Inflammatory macrophage treated with lipopolysaccharide for 4 hours (primary cell): ENCODE results near the gene TPPP.
"Not testable (repeated sequence)": the region's sequence is repeated elsewhere in the genome, so short reads cannot be mapped to it uniquely, and the experiment has no call there.

Source experiments
- DNase-seq: peaks from one replicate; pipeline ENCODE4 v3.0.0-alpha.2; 2020

The TPPP gene

DNA sequence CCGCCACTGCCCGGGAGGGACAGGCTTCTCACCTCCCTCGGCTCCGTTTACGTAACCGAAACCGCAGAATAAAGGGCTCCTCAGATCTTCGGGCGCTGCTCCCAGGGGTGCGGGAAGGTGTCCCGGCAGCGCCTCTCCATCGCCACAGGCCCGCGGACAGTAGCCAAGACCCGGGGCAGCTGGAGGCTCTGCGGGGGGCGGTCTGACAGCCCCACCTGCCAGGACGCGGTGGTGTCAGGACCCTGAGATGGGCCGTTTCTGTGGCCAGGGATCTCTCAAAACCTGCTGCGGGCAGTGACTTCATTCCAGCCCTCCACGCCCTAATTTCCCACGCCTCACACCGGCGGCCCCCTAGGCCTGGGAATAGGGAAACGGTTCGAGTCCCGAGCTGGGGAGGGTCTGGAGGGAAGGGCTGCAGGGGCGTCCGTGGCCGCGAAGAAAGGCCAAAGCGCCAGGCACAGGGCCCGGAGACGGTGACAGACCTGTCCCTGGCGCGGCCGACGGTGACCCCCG, 567 bp downstream of the TPPP start:
- DNase-seq, result not testable (repeated sequence)

DNA sequence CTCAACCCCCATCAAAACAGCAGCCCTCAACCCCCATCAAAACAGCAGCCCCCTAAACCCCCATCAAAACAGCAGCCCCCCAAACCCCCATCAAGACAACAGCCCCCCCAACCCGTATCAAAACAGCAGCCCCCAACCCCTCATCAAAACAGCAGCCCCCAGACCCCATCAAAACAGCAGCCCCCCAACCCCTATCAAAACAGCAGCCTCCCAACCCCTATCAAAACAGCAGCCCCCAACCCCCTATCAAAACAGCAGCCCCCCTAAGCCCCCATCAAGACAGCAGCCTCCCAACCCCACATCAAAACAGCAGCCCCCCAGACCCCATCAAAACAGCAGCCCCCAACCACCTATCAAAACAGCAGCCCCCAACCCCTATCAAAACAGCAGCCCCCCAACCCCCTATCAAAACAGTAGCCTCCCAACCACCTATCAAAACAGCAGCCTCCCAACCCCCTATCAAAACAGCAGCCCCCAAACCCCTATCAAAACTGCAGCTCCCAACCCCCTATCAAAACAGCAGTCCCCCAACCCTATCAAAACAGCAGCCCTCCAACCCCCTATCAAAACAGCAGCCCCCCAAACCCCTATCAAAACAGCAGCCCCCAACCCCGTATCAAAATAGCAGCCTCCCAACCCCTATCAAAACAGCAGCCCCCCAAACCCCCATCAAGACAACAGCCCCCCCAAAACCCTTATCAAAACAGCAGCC, 1.2 kb downstream of the TPPP start:
- no peak for DNase-seq

- DNase-seq, result not testable (repeated sequence)
Measured at GRCh38 chr5:691049-691448, 2.1 kb downstream of the TPPP start.

GRCh38 chr5:690293-690692, 2.9 kb downstream of the TPPP start:
- not testable (repeated sequence) for DNase-seq

DNA sequence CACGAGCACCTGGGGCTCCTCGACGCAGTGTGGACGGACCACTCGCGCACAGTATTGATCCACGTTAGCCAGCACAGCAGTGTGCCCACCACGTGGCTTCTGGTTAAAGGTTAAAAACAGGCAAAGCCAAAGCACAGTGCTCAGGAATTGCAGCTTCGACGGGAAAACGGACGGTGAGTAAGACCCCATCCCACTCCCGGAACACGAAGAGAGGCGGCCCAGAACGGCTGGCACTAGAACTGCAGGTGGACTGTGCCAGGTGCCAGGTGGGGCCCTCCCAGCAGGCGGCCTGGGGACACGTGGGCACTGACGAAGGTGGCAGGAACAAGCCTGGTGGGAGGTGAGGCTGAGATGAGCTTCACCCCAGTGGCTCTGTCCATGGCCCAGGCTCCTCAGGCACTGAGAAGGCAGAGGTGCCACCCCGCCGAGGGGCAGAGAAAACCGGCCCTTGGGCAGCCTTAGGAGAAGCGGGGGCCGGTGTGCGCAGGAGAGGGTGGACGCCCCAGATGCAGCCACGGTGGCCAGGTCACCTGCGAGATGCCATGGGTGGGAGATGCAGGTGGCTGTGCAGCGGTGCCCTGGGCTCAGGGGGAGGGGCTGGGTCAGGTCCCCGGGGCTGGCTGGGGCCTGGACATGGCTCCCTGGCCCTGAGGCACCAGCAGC, 4.7 kb downstream of the TPPP start:
- DNase-seq, result not testable (repeated sequence)

DNA sequence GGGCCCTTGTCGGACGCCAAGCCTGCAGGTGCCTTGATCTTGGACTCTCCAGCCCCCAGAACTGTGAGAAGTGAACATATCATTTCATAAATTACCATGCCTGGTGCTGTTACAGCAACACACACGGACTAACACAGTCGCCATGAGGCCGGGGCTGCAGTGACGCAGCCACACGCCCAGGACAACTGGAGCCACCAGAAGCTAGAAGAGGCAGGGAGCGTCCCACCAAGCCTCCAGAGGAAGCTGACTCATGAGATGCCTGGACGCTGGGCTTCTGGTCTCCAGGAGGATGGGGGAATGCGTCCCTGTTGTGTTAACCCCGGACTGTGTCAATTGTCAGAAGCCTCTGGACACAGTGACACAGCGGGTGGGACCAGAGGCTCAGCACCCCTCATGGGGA, 6.2 kb downstream of the TPPP start:
- not testable (repeated sequence) for DNase-seq

- not testable (repeated sequence) for DNase-seq
Measured at GRCh38 chr5:686172-686523, 7.0 kb downstream of the TPPP start.

GRCh38 chr5:685262-686171, 7.6 kb downstream of the TPPP start:
- DNase-seq, result no peak

DNA sequence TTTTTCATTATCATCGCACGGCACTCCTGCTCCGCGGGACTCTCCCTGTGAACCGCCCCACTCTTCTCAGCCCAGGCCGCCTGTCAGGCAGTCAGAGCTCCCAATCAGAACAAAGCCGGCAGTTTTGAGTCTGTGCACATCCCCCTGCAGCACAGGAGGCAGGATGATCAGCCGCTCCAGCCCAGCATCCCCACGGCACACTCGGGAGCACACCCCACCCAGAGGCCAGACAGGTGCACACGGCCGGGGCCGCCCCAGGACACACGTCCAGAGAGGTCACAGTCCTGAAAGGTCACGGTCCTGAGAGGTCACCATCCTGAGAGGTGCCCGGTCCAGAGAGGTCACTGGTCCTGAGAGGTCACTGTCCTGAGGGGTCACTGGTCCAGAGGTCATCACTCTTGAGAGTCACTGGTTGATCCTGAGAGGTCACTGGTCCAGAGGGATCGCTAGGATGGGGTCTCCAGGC, 8.4 kb downstream of the TPPP start:
- no peak for DNase-seq

- DNase-seq, result no peak
Measured at GRCh38 chr5:683551-684481, 9.3 kb downstream of the TPPP start.

DNA sequence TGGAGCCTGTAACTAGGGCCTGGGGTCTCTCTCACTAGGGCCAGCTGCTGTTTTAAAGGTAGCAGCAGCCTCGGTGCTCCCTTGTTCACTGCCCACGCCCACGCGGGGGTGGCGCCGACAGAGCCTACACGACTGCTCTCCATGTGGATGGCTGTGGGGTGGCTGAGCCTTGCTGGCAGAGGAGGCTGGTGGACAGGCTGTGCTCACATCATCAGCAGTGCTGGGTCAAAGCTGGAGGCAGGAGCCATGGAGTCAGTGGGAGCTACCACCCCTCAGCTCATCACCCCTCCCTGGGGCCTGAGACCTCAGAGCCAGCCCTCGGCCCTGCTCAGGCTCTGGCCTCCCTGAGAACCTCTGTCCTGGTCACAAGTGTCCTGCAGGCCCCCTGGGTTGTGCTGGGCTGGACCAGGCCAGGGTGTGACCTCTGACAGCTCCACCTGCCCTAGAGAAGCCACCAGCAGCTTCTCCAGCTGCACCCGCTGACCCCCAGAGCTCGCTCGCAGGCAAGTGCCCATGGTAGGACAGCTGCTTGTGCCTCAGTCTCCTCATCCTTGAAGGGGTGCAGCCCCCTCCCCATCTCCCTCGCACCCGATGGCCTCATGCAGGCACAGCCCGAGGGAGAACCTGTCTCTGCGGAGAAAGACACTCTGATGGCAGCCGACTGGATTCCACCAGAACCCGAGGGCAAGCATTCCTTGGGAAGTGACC, 10.3 kb downstream of the TPPP start:
- not testable (repeated sequence) for DNase-seq

- DNase-seq, result not testable (repeated sequence)
Measured at GRCh38 chr5:682216-682615, 10.9 kb downstream of the TPPP start.

- not testable (repeated sequence) for DNase-seq
Measured at GRCh38 chr5:681317-682191, 11.6 kb downstream of the TPPP start.

- DNase-seq, result not testable (repeated sequence)
Measured at GRCh38 chr5:680836-681235, 12.3 kb downstream of the TPPP start.

DNA sequence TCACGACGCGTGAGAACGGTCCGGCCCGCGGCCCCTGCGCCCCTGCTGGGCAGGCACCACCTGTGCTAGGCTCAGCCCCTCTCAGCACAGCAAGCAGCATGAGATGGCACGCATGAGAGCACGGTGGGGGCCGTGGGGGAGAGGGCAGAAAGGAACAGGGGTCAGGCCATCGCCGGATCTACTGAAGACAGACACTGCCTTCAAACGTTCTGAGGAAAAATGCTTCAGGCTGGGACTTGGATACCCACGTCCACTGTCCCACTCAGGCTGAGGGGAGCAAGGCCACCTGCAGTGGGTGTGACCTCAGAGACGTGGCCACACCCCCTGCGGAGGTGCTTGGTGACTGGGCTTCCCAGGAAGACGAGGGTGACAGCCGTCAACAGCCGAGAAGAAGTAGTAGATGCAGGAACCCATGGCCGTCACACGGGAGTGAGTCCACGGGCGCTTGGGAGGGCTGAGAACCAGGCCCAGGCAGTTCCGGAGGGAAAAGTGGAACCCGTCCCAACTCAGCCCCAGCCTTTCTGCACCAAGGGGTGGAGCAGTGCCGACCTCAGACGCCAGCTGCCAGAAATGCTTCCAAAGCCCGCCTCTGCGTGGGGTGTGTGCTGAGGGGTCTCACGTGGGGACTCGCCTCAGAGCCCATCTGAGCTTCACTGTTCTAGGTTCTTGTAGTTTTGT, 12.9 kb downstream of the TPPP start:
- not testable (repeated sequence) for DNase-seq

- not testable (repeated sequence) for DNase-seq
Measured at GRCh38 chr5:679166-679895, 13.8 kb downstream of the TPPP start.

GRCh38 chr5:678521-678920, 14.6 kb downstream of the TPPP start:
- DNase-seq, result not testable (repeated sequence)

GRCh38 chr5:677131-678101, 15.7 kb downstream of the TPPP start:
- no peak for DNase-seq
